Activated CD4-positive, alpha-beta T cell treated with anti-CD3 and anti-CD28 coated beads, Interleukin-2, amount 10 ng/mL, durations not matched to agents 24 days and 14 days (primary cell): ENCODE results near the gene ABI3BP. TPM values are rescaled to one million over a fixed set of nuclear protein-coding genes. Genes with fewer than 3 reads are reported as not detected.

Experiments used
- DNase-seq: peaks from one replicate; pipeline ENCODE4 v3.0.0; 2022
- H3K27ac Mint-ChIP-seq: one replicate; pipeline ENCODE4 v1.8.0; 2022; ENCODE audit warnings: mild to moderate bottlenecking, mixed read lengths
- H3K27me3 Mint-ChIP-seq: one replicate; pipeline ENCODE4 v1.8.0; 2022; ENCODE audit warnings: mixed read lengths
- H3K36me3 Mint-ChIP-seq: one replicate; pipeline ENCODE4 v1.8.0; 2022; ENCODE audit warnings: low read depth, mild to moderate bottlenecking, mixed read lengths
- H3K4me1 Mint-ChIP-seq: one replicate; pipeline ENCODE4 v1.8.0; 2021; ENCODE audit warnings: mixed read lengths
- H3K4me3 Mint-ChIP-seq: one replicate; pipeline ENCODE4 v1.8.0; 2022; ENCODE audit warnings: mild to moderate bottlenecking, moderate library complexity, mixed read lengths
- H3K9me3 Mint-ChIP-seq: one replicate; pipeline ENCODE4 v1.8.0; 2021; ENCODE audit warnings: mixed read lengths
- intact Hi-C: fragments of 100-400 bp; cut with micrococcal nuclease; formaldehyde crosslinking; loops from one replicate; pipeline ENCODE4 v1.15.1; 2023
- total RNA-seq: library from RNA; stranded (reverse); gene quantifications from 2 replicates; pipeline ENCODE4 v1.2.3, GENCODE V29; 2022

Gene ABI3BP
- total RNA-seq, 1 donor from 2014 or later = not detected

GRCh38 chr3:100745617-100746016, 247.6 kb downstream of the ABI3BP start:
- peaks cover 56% of the 10 kb centered on the region for H3K36me3 Mint-ChIP-seq
- intact Hi-C loops = no loop called here
- no peak overlapping the region for H3K4me3 Mint-ChIP-seq
- no peak for DNase-seq
- no peaks in the 10 kb centered on the region for H3K4me1 Mint-ChIP-seq
- no peaks in the 10 kb centered on the region for H3K27me3 Mint-ChIP-seq
- no peak overlapping the region for H3K27ac Mint-ChIP-seq
- H3K9me3 Mint-ChIP-seq = no peaks in the 10 kb centered on the region

DNA sequence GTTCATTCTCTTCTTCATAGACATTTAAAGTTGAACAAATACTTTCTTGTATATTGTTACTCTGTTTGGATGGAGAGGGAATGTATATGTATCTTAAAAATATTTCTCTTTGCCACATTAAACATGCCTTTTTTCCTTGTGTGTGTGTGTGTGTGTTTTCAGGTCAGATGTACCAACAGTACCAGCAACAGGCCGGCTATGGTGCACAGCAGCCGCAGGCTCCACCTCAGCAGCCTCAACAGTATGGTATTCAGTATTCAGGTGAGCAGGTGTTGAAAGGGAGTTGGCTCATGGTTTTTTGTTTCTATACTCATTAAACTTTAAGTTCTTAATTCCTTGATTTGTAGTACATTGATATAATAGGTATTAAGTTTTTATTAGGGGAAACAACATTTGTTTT, 248.6 kb downstream of the ABI3BP start:
- no peaks in the 10 kb centered on the region for H3K27me3 Mint-ChIP-seq
- peaks cover 3% of the 10 kb centered on the region for H3K4me1 Mint-ChIP-seq
- peaks cover 57% of the 10 kb centered on the region for H3K36me3 Mint-ChIP-seq
- no peak overlapping the region for H3K4me3 Mint-ChIP-seq
- no peak overlapping the region for H3K27ac Mint-ChIP-seq
- no peaks in the 10 kb centered on the region for H3K9me3 Mint-ChIP-seq
- intact Hi-C loops = no loop called here
- DNase-seq = no peak

DNA sequence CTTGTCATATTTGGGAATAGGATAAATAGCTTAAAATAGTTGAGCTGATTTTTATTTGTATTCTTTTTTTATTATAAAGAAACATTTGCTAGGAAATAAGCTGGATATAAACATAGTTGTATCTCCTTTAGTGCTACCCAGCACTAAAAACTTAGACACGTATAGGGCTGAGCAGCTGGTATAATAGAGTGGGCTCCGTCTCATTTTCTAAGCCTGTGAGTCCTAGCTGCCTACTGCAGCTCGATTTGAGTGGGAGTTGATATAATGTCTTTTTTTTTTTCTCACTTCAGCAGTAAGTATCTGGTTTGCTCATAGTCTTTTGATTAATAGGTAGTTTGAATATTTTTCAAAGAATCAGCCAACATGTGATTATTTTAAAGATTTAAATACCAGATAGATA, 249.7 kb downstream of the ABI3BP start:
- peaks cover 3% of the 10 kb centered on the region for H3K4me1 Mint-ChIP-seq
- intact Hi-C loops = no loop called here
- H3K27me3 Mint-ChIP-seq = no peaks in the 10 kb centered on the region
- no peak overlapping the region for H3K4me3 Mint-ChIP-seq
- no peak overlapping the region for H3K27ac Mint-ChIP-seq
- H3K9me3 Mint-ChIP-seq = no peaks in the 10 kb centered on the region
- peaks cover 54% of the 10 kb centered on the region for H3K36me3 Mint-ChIP-seq
- DNase-seq = no peak

DNA sequence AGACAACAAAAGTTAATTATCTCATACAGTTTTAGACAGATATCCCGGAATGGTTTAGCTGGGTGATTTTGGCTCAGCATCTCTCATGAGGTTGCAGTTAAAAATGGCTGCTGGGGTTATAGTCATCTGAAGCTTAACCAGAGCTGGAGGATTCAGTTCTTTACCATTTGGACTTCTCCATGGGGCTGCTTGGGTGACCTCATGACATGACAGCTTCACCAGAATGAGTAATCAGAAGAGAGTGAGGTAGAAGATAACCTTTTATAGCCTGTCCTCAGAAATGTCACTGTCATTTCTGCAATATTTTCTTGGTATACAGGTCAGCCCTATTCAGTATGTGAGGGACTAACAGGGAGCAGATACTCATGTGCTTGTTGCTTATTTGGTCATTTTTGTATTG, 253.0 kb downstream of the ABI3BP start:
- no peaks in the 10 kb centered on the region for H3K27me3 Mint-ChIP-seq
- peaks cover 5% of the 10 kb centered on the region for H3K4me1 Mint-ChIP-seq
- intact Hi-C loops = no loop called here
- H3K27ac Mint-ChIP-seq = no peak overlapping the region
- no peak overlapping the region for H3K4me3 Mint-ChIP-seq
- H3K9me3 Mint-ChIP-seq = no peaks in the 10 kb centered on the region
- no peak for DNase-seq
- peaks cover 53% of the 10 kb centered on the region for H3K36me3 Mint-ChIP-seq

GRCh38 chr3:100737334-100737733, 255.9 kb downstream of the ABI3BP start:
- no peaks in the 10 kb centered on the region for H3K27me3 Mint-ChIP-seq
- H3K27ac Mint-ChIP-seq = no peak overlapping the region
- H3K4me1 Mint-ChIP-seq = peaks cover 13% of the 10 kb centered on the region
- H3K9me3 Mint-ChIP-seq = no peaks in the 10 kb centered on the region
- no peak overlapping the region for H3K4me3 Mint-ChIP-seq
- peaks cover 51% of the 10 kb centered on the region for H3K36me3 Mint-ChIP-seq
- intact Hi-C loops = loop anchor here (2.0 to 5.0 kb wide), 3 partner anchors 27 to 645 kb away; no protein-coding TSS in a partner anchor
- DNase-seq = no peak

DNA sequence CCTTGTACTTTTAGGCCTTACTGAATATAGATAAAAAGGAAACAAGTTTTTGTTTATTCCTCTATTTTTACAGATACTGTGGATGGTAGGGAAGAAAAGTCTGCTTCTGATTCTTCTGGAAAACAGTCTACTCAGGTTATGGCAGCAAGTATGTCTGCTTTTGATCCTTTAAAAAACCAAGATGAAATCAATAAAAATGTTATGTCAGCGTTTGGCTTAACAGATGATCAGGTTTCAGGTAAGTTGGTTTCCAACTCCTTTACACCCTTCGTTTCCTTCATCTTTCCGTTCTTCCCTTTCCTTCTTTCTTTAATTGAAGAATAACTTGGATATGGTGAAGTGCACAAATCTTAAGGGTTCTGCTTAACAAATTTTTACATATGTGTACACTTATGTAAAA, 260.8 kb downstream of the ABI3BP start:
- Mint-ChIP-seq H3K9me3 (no peaks in the 10 kb centered on the region), H3K4me3 (no peak overlapping the region), H3K27me3 (no peaks in the 10 kb centered on the region), H3K36me3 (peaks cover 51% of the 10 kb centered on the region), H3K27ac (no peak overlapping the region), H3K4me1 (peaks cover 13% of the 10 kb centered on the region)
- no peak for DNase-seq
- intact Hi-C loops = no loop called here

DNA sequence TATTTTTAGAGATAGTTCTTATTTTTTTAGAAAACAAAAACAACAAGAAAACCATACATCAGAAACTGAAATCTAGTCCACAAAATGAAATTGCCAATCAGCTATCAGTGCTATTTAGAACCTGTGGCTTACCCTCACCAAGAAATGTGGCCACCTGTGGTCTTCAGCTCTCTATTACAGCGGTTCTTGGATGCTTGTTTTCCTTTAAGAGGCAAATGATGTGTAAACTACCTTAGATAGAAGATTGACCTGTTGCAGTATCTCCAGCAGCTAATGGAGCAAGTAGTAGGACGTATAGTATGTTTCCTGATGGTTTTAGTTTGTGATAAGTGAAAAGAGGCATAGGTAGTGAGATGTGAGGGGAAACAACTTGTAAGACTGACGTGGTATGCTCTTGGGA, 262.7 kb downstream of the ABI3BP start:
- H3K27ac Mint-ChIP-seq = peak overlapping the region; percentile 4
- no peaks in the 10 kb centered on the region for H3K9me3 Mint-ChIP-seq
- intact Hi-C loops = no loop called here
- H3K4me1 Mint-ChIP-seq = peaks cover 27% of the 10 kb centered on the region
- peaks cover 50% of the 10 kb centered on the region for H3K36me3 Mint-ChIP-seq
- no peak for DNase-seq
- H3K4me3 Mint-ChIP-seq = no peak overlapping the region
- no peaks in the 10 kb centered on the region for H3K27me3 Mint-ChIP-seq

DNA sequence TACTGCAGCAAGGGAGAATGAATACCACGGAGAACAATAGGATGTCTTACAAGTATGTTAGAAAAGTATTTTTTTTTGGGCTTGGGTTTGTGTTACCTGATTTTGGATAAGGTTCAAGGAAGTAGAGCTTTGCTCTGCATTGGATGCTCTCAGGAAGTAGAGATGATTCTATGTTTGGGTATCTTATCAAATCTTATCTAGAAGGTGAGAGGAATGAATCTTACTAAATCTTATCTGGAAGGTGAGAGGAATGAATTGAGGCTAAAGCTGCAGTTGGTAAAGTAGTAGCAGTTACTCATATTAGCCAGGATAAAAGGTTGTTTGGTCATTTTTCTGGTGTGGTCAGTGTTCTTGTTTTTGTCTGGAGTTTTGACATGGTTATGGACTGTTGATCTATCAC, 266.5 kb downstream of the ABI3BP start:
- H3K36me3 Mint-ChIP-seq = peaks cover 57% of the 10 kb centered on the region
- DNase-seq = no peak
- intact Hi-C loops = loop anchor here (2.0 kb wide), 1 partner anchor 14 kb away; no protein-coding TSS in a partner anchor
- H3K4me1 Mint-ChIP-seq = peaks cover 25% of the 10 kb centered on the region
- no peaks in the 10 kb centered on the region for H3K27me3 Mint-ChIP-seq
- no peaks in the 10 kb centered on the region for H3K9me3 Mint-ChIP-seq
- H3K27ac Mint-ChIP-seq = peak overlapping the region; percentile 27
- H3K4me3 Mint-ChIP-seq = no peak overlapping the region

GRCh38 chr3:100725935-100726513, 267.2 kb downstream of the ABI3BP start:
- Mint-ChIP-seq H3K36me3 (peaks cover 60% of the 10 kb centered on the region), H3K4me3 (no peak overlapping the region), H3K4me1 (peaks cover 25% of the 10 kb centered on the region), H3K9me3 (no peaks in the 10 kb centered on the region), H3K27me3 (no peaks in the 10 kb centered on the region), H3K27ac (no peak overlapping the region)
- intact Hi-C loops = loop anchor here (2.0 kb wide), 1 partner anchor 13 kb away; no protein-coding TSS in a partner anchor
- no peak for DNase-seq

DNA sequence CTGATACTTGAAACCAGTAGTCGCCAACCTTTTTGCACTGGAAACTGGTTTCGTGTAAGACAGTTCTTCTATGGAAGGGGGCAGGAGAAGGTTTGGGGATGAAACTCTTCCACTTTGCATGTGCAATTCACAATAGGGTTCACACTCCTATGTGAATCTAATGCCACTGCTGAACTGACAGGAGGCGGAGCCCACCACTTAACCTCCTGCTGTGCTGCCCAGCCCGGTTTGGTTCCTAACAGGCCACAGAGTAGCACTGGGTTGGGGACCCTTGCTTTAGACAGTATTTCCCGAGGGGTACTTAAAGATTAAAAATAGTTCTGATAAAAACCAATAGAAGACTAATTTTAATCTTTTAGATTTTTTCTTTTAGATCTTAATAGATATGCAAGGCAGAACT, 272.8 kb downstream of the ABI3BP start:
- Mint-ChIP-seq H3K27me3 (no peaks in the 10 kb centered on the region), H3K9me3 (no peaks in the 10 kb centered on the region), H3K4me1 (peaks cover 31% of the 10 kb centered on the region), H3K36me3 (peaks cover 66% of the 10 kb centered on the region), H3K4me3 (no peak overlapping the region), H3K27ac (no peak overlapping the region)
- no peak for DNase-seq
- intact Hi-C loops = no loop called here

- Mint-ChIP-seq H3K9me3 (no peaks in the 10 kb centered on the region), H3K4me3 (no peak overlapping the region), H3K4me1 (peaks cover 38% of the 10 kb centered on the region), H3K36me3 (peaks cover 68% of the 10 kb centered on the region), H3K27me3 (no peaks in the 10 kb centered on the region), H3K27ac (no peak overlapping the region)
- intact Hi-C loops = loop anchor here (10.0 kb wide), 1 partner anchor 454 kb away; the partner anchor contains the start of gene TBC1D23
- no peak for DNase-seq
Measured at GRCh38 chr3:100719136-100719535, 274.1 kb downstream of the ABI3BP start.

- H3K4me1 Mint-ChIP-seq = peaks cover 42% of the 10 kb centered on the region
- no peak for DNase-seq
- no peaks in the 10 kb centered on the region for H3K9me3 Mint-ChIP-seq
- H3K4me3 Mint-ChIP-seq = no peak overlapping the region
- H3K27ac Mint-ChIP-seq = no peak overlapping the region
- no peaks in the 10 kb centered on the region for H3K27me3 Mint-ChIP-seq
- peaks cover 72% of the 10 kb centered on the region for H3K36me3 Mint-ChIP-seq
- intact Hi-C loops = loop anchor here (10.0 kb wide), 1 partner anchor 453 kb away; the partner anchor contains the start of gene TBC1D23
Measured at GRCh38 chr3:100717637-100718487, 275.4 kb downstream of the ABI3BP start.

GRCh38 chr3:100717063-100717462, 276.2 kb downstream of the ABI3BP start:
- peaks cover 46% of the 10 kb centered on the region for H3K4me1 Mint-ChIP-seq
- DNase-seq = no peak
- no peak overlapping the region for H3K4me3 Mint-ChIP-seq
- no peaks in the 10 kb centered on the region for H3K9me3 Mint-ChIP-seq
- H3K36me3 Mint-ChIP-seq = peaks cover 72% of the 10 kb centered on the region
- peak overlapping the region; percentile 78 for H3K27ac Mint-ChIP-seq
- intact Hi-C loops = loop anchor here (10.0 kb wide), 1 partner anchor 452 kb away; the partner anchor contains the start of gene TBC1D23
- H3K27me3 Mint-ChIP-seq = no peaks in the 10 kb centered on the region

DNA sequence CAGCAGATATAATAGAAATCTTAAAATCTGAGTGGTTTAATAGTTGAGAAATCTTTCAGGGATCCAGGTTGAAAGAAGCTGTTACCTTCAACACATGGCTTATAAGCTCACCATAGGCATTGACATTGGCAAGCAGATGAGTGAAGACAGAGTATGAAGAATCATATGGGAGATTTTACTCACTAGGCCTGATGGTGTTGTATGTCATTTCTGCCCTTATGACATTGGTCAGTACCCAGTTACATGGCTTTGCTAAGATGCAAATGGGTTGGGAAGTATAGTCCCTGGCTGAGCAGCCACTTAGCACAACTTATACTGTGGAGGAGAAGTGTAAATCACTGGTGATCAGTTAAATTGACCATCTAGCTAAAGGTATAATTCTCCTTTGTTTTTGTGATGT, 278.0 kb downstream of the ABI3BP start:
- H3K36me3 Mint-ChIP-seq = peaks cover 72% of the 10 kb centered on the region
- peaks cover 6% of the 10 kb centered on the region for H3K9me3 Mint-ChIP-seq
- no peak overlapping the region for H3K27ac Mint-ChIP-seq
- no peaks in the 10 kb centered on the region for H3K27me3 Mint-ChIP-seq
- no peak overlapping the region for H3K4me3 Mint-ChIP-seq
- DNase-seq = no peak
- peaks cover 56% of the 10 kb centered on the region for H3K4me1 Mint-ChIP-seq
- intact Hi-C loops = loop anchor here (10.0 kb wide), 1 partner anchor 450 kb away; the partner anchor contains the start of gene TBC1D23
